SK-N-SH treated with all-trans-retinoic acid at 6 μM for 48 hours (cell line): ENCODE results near the gene BUB1B.

Experiments used
- BACH2 ChIP-seq: fragments of 250-450 bp; sonication (Bioruptor Pico); IDR thresholded peaks from 2 replicates; pipeline ENCODE4 v1.9.0; 2021; ENCODE audit warnings: mild to moderate bottlenecking, borderline replicate concordance
- ISL1 ChIP-seq: fragments of 250-450 bp; sonication (Bioruptor Pico); IDR thresholded peaks from 2 replicates; pipeline ENCODE4 v2.1.2; 2022; ENCODE audit warnings: mild to moderate bottlenecking, moderate library complexity
- PPARA ChIP-seq: fragments of 250-450 bp; sonication (Bioruptor Pico); IDR thresholded peaks from 2 replicates; pipeline ENCODE4 v1.5.0; 2020; ENCODE audit warnings: mild to moderate bottlenecking, borderline replicate concordance
- TCF4 ChIP-seq: fragments of 250-450 bp; sonication (Bioruptor Pico); IDR thresholded peaks from 2 replicates; pipeline ENCODE4 v1.8.0; 2021; ENCODE audit warnings: mild to moderate bottlenecking, moderate library complexity, borderline replicate concordance
- TOX ChIP-seq: fragments of 250-450 bp; sonication (Bioruptor Pico); IDR thresholded peaks from 2 replicates; pipeline ENCODE4 v1.8.0; 2021; ENCODE audit warnings: mild to moderate bottlenecking, moderate library complexity, borderline replicate concordance
- ZFP3 ChIP-seq: fragments of 250-450 bp; sonication (Bioruptor Pico); IDR thresholded peaks from 2 replicates; pipeline ENCODE4 v1.5.0; 2020; ENCODE audit warnings: mild to moderate bottlenecking, moderate library complexity
- ZNF8 ChIP-seq: fragments of 450-650 bp; formaldehyde crosslinking; IDR thresholded peaks from 2 replicates; pipeline ENCODE4 v1.5.0; 2020; ENCODE audit warnings: mild to moderate bottlenecking, moderate library complexity
- TF ChIP-seq, protein P1 (sequence below): fragments of 250-450 bp; sonication (Bioruptor Pico); IDR thresholded peaks from 2 replicates; pipeline ENCODE4 v1.5.1; 2020; ENCODE audit warnings: low read depth, mild to moderate bottlenecking, moderate library complexity
- TF ChIP-seq, protein P2 (sequence below): fragments of 250-450 bp; sonication (Bioruptor Pico); IDR thresholded peaks from 2 replicates; pipeline ENCODE4 v1.8.0; 2020; ENCODE audit warnings: mild to moderate bottlenecking, moderate library complexity, borderline replicate concordance

DNA sequence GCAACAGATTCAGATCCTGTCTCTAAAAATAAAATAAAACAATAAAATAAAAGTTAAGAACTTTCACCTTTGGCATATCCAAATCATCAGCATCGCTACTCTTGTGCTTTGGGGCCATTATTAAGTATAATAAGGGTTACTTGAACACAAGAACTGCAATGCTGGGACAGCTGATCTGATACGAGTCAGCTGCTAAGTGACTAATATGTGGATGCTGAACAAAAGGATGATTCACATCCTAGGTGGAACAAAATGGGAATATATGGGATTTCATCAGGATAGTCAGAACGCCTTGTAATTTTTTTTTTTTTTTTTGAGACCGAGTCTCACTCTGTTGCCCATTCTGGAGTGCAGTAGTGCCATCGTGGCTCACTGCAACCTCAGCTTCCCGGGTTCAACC, 29.7 kb downstream of the BUB1B start:
- TF ChIP-seq, protein P1, sequence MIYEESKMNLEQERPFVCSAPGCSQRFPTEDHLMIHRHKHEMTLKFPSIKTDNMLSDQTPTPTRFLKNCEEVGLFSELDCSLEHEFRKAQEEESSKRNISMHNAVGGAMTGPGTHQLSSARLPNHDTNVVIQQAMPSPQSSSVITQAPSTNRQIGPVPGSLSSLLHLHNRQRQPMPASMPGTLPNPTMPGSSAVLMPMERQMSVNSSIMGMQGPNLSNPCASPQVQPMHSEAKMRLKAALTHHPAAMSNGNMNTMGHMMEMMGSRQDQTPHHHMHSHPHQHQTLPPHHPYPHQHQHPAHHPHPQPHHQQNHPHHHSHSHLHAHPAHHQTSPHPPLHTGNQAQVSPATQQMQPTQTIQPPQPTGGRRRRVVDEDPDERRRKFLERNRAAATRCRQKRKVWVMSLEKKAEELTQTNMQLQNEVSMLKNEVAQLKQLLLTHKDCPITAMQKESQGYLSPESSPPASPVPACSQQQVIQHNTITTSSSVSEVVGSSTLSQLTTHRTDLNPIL, result no peak
- no peak for TF ChIP-seq TCF4 (CRISPR knock-in tag)
- TF ChIP-seq PPARA (CRISPR knock-in tag), result no peak
- no peak for TF ChIP-seq BACH2 (CRISPR knock-in tag)
- no peak for TF ChIP-seq ISL1 (CRISPR knock-in tag)
- TF ChIP-seq TOX (CRISPR knock-in tag), result no peak
- no peak for TF ChIP-seq ZFP3 (CRISPR knock-in tag)
- TF ChIP-seq ZNF8 (CRISPR knock-in tag), result no peak
- TF ChIP-seq, protein P2, sequence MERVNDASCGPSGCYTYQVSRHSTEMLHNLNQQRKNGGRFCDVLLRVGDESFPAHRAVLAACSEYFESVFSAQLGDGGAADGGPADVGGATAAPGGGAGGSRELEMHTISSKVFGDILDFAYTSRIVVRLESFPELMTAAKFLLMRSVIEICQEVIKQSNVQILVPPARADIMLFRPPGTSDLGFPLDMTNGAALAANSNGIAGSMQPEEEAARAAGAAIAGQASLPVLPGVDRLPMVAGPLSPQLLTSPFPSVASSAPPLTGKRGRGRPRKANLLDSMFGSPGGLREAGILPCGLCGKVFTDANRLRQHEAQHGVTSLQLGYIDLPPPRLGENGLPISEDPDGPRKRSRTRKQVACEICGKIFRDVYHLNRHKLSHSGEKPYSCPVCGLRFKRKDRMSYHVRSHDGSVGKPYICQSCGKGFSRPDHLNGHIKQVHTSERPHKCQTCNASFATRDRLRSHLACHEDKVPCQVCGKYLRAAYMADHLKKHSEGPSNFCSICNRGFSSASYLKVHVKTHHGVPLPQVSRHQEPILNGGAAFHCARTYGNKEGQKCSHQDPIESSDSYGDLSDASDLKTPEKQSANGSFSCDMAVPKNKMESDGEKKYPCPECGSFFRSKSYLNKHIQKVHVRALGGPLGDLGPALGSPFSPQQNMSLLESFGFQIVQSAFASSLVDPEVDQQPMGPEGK (CRISPR knock-in tag), result no peak
